Panc1 (cell line): ENCODE data around the gene FBXL17. TPM values are rescaled to one million over a fixed set of nuclear protein-coding genes. Genes with fewer than 3 reads are reported as not detected.

Experiments
- ATAC-seq: fragments of 200-7000 bp; cut with Tn5 transposase; 2 replicates; pipeline ENCODE4 v1.9.1; 2020; ENCODE audit warnings: mild to moderate bottlenecking, moderate library complexity
- BruUV-seq: library from RNA; stranded (reverse); fragments of 400-500 nt; replicated peaks from 2 replicates; lab custom pipeline; 2021; lab: Mats Ljungman, UMichigan
- CTCF ChIA-PET: fragments of 300-600 bp; sonication (Branson Sonifier 250); formaldehyde crosslinking; loops from one replicate; lab custom pipeline; 2022; ENCODE audit warnings: antibody characterized with exemption; lab: Charles Lee
- POLR2A ChIA-PET: fragments of 300-600 bp; sonication (Branson Sonifier 250); formaldehyde crosslinking; loops from one replicate; lab custom pipeline; 2022; ENCODE audit warnings: antibody characterized with exemption; lab: Charles Lee
- DNase-seq: peaks from one replicate; pipeline ENCODE4 v3.0.0-alpha.2; 2010; ENCODE audit warnings: low read depth, low spot score
- H3K27ac ChIP-seq: 2 replicates; pipeline ENCODE4 v1.5.1; 2011; ENCODE audit warnings: mild to moderate bottlenecking, low read length, inconsistent platforms
- H3K27me3 ChIP-seq: fragments of 200-500 bp; sonication (Bioruptor generic); 2 replicates; pipeline ENCODE4 v1.6.0; 2014; ENCODE audit warnings: low read length, inconsistent platforms; ENCODE audit not compliant: control insufficient read depth, insufficient read depth
- H3K36me3 ChIP-seq: fragments of 200-500 bp; sonication (Bioruptor generic); 2 replicates; pipeline ENCODE4 v1.5.1; 2014; ENCODE audit warnings: inconsistent platforms, mild to moderate bottlenecking, low read length, moderate library complexity; ENCODE audit not compliant: control insufficient read depth, insufficient read depth
- H3K4me1 ChIP-seq: 2 replicates; pipeline ENCODE4 v1.5.1; 2011; ENCODE audit warnings: inconsistent platforms, mild to moderate bottlenecking, low read length, moderate library complexity; ENCODE audit not compliant: control insufficient read depth, insufficient read depth
- H3K4me3 ChIP-seq, 2 experiments: 2 replicates each; pipeline ENCODE4 v1.5.1; 2011 to 2012; ENCODE audit warnings: low read depth in 2 of 2, low read length in 2 of 2, mild to moderate bottlenecking in 2 of 2, inconsistent platforms in 1 of 2, moderate library complexity in 1 of 2
- H3K9me3 ChIP-seq: fragments of 200-500 bp; sonication (Bioruptor generic); 2 replicates; pipeline ENCODE4 v1.5.1; 2014; ENCODE audit warnings: low read depth, mild to moderate bottlenecking, inconsistent platforms, low read length, moderate library complexity; ENCODE audit not compliant: control insufficient read depth, insufficient read depth
- CTCF ChIP-seq: fragments of 450-650 bp; IDR thresholded peaks from 2 replicates; pipeline ENCODE4 v1.5.1; 2017; ENCODE audit warnings: mild to moderate bottlenecking
- POLR2AphosphoS5 ChIP-seq: IDR thresholded peaks from 2 replicates; pipeline ENCODE4 v1.6.1; 2012; ENCODE audit warnings: mild to moderate bottlenecking, low read depth, low read length, moderate library complexity
- REST ChIP-seq, 2 experiments: IDR thresholded peaks; 2 replicates each; pipeline ENCODE4 v1.6.1; 2011 to 2012; ENCODE audit warnings: low read depth in 2 of 2, control low read depth in 1 of 2, low read length in 1 of 2, mild to moderate bottlenecking in 1 of 2, moderate library complexity in 1 of 2; ENCODE audit not compliant: insufficient read depth in 1 of 2
- SIN3A ChIP-seq: IDR thresholded peaks from 2 replicates; pipeline ENCODE4 v1.6.1; 2012; ENCODE audit warnings: low read depth, mild to moderate bottlenecking, low read length, moderate library complexity, borderline replicate concordance; ENCODE audit not compliant: insufficient read depth
- TCF7L2 ChIP-seq: IDR thresholded peaks from 2 replicates; pipeline ENCODE4 v1.6.1; 2011; ENCODE audit warnings: mild to moderate bottlenecking, low read depth, low read length, inconsistent platforms
- in situ Hi-C: cut with HindIII; loops from 2 replicates; pipeline ENCODE4 v1.10.0; 2016; ENCODE audit warnings: low sequenced_read_pairs, low pct_unique_long_range_greater_than_20kb
- intact Hi-C: fragments of 100-400 bp; cut with micrococcal nuclease; formaldehyde crosslinking; loops from one replicate; pipeline ENCODE4 v1.10.0; 2022; ENCODE audit not compliant: unreplicated experiment
- total RNA-seq: library from RNA; stranded (reverse); gene quantifications from one replicate; pipeline ENCODE4 v1.2.1, GENCODE V29; 2021; ENCODE audit not compliant: unreplicated experiment

The FBXL17 gene
- total RNA-seq, 1 experiment from 2014 or later: 17.4 TPM

GRCh38 chr5:108216890-108217289 is 165.0 kb downstream of the FBXL17 start:
- Histone ChIP-seq H3K27me3 (no peaks in the 10 kb centered on the region), H3K27ac (no peak overlapping the region), H3K4me3 (no peak overlapping the region), H3K9me3 (no peaks in the 10 kb centered on the region), H3K36me3 (no peaks in the 10 kb centered on the region), H3K4me1 (no peaks in the 10 kb centered on the region)
- in situ Hi-C loops (no loop called here), intact Hi-C loops (no loop called here)
- TF ChIP-seq SIN3A (no peak), TCF7L2 (no peak), POLR2AphosphoS5 (no peak), REST (IDR thresholded peaks at IDR 0.05; ENCODE audit: insufficient read depth in 1 of 2, low read depth in 2 of 2, low read length in 1 of 2) (no peak), CTCF (no peak)
- DNase-seq (peak; percentile 10), ATAC-seq (peak; percentile 69; the same call in 1 of the 2 replicates)
- no TSS peak for BruUV-seq
- POLR2A ChIA-PET: no interaction called here
- CTCF ChIA-PET: no interaction called here

- ChIA-PET CTCF (no interaction called here), POLR2A (no interaction called here)
- DNase-seq: no peak
- intact Hi-C loops: no loop called here
- Histone ChIP-seq H3K9me3 (no peaks in the 10 kb centered on the region), H3K4me1 (no peaks in the 10 kb centered on the region), H3K27ac (no peak overlapping the region), H3K36me3 (no peaks in the 10 kb centered on the region), H3K4me3 (no peak overlapping the region), H3K27me3 (no peaks in the 10 kb centered on the region)
- in situ Hi-C loops: no loop called here
- no peak for ATAC-seq
- BruUV-seq: no TSS peak
- TF ChIP-seq CTCF (no peak), POLR2AphosphoS5 (no peak), TCF7L2 (no peak), SIN3A (no peak), REST (IDR thresholded peaks at IDR 0.05; ENCODE audit: insufficient read depth in 1 of 2, low read depth in 2 of 2, low read length in 1 of 2) (no peak)
Measured at GRCh38 chr5:108214857-108215256, 167.0 kb downstream of the FBXL17 start.
